WI38 (cell line): Measurements from ENCODE around the gene LIMD2.

Experiments
- H3K4me3 ChIP-seq: 2 replicates; pipeline ENCODE4 v1.5.1; 2011; ENCODE audit warnings: low read depth, mild to moderate bottlenecking, control low read depth, low read length
- CTCF ChIP-seq: IDR thresholded peaks from 2 replicates; pipeline ENCODE4 v1.5.1; 2012; ENCODE audit warnings: low read depth, mild to moderate bottlenecking, control low read depth, low read length

LIMD2 gene

GRCh38 chr17:63679214-63679613 lies 20.7 kb downstream of the LIMD2 start:
- no peak for TF ChIP-seq CTCF
- no peak overlapping the region for H3K4me3 ChIP-seq

GRCh38 chr17:63676584-63676983 lies 23.3 kb downstream of the LIMD2 start:
- no peak overlapping the region for H3K4me3 ChIP-seq
- TF ChIP-seq CTCF: no peak

GRCh38 chr17:63675607-63676546 lies 24.0 kb downstream of the LIMD2 start:
- no peak for TF ChIP-seq CTCF
- no peak overlapping the region for H3K4me3 ChIP-seq

- no peak for TF ChIP-seq CTCF
- H3K4me3 ChIP-seq: no peak overlapping the region
These were observed 24.7 kb downstream of the LIMD2 start for GRCh38 chr17:63675231-63675606.

GRCh38 chr17:63672856-63673255 lies 27.1 kb downstream of the LIMD2 start:
- no peak for TF ChIP-seq CTCF
- no peak overlapping the region for H3K4me3 ChIP-seq

GRCh38 chr17:63665527-63666214 lies 34.3 kb downstream of the LIMD2 start:
- no peak for TF ChIP-seq CTCF
- no peak overlapping the region for H3K4me3 ChIP-seq

- TF ChIP-seq CTCF: no peak
- H3K4me3 ChIP-seq: no peak overlapping the region
These were observed 40.1 kb downstream of the LIMD2 start for GRCh38 chr17:63659850-63660249.
